ENCODE results near the gene RELA.

Gene RELA

DNA sequence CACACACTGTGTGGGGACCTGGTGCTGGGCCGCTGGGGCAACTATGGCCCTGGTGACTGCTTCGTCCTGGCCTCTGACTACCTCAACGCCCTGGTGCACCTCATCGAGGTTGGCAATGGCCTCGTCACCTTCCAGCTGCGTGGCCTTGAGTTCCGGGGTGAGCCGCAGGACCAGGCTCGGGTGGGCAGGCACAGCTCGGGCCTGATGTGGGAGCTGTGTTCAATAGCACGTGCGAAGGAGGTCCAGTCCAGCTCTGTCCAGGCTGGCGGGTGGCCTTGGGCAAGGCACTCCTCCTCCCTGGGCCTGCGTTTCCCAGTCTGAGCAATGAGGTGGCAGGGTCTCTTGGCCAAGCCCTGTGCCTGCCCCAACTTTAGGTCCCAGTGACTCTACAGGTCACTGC lies 33.1 kb downstream of the RELA start:
- DNase-seq = no peak

DNA sequence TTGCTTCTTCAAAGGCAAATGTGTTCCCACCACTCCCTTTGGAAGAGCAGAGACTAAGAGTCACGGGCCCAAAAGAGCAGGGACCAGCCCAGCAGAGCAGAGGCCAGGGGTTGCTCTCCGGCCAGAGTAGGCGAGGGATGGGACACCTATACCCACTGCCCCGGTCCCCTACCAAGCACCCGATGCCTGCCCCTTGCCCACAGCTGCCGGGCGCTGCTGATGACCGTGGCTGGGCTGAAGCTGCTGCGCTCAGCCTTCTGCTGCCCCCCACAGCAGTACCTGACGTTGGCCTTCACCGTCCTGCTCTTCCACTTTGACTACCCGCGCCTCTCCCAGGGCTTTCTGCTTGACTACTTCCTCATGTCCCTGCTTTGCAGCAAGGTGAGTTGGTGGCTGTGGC lies 35.5 kb downstream of the RELA start:
- DNase-seq = no peak

DNA sequence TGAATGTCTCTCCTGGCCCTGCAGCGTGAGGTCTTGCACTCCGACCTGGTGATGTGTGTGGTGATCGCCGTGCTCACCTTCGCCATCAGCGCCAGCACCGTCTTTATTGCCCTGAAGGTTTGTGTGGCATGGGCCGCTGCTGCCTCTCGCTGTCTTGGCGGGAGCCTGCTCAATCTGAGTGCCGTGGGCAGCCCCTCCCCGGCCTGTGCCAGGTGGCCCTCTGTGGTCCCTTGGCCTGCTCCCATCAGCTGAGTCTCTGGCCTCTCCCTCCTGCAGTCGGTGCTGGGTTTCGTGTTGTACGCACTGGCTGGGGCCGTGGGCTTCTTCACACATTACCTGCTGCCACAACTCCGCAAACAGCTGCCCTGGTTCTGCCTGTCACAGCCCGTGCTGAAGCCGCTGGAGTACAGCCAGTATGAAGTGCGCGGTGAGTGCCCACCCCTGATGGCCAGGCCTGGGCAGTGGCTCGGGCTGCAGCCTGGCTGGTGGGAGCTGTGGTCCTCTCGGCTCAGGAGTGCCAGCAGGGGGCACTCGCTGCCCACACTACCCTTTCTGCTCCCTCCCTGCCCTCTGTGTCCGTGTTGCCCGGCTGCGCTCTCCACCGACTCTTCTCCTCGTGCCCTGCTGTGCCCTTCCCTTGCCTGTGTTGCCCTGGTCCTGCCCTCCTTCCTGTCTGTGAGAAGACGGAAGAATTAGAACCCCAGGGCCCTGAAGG lies 36.9 kb downstream of the RELA start:
- peak; percentile 54 for DNase-seq

DNA sequence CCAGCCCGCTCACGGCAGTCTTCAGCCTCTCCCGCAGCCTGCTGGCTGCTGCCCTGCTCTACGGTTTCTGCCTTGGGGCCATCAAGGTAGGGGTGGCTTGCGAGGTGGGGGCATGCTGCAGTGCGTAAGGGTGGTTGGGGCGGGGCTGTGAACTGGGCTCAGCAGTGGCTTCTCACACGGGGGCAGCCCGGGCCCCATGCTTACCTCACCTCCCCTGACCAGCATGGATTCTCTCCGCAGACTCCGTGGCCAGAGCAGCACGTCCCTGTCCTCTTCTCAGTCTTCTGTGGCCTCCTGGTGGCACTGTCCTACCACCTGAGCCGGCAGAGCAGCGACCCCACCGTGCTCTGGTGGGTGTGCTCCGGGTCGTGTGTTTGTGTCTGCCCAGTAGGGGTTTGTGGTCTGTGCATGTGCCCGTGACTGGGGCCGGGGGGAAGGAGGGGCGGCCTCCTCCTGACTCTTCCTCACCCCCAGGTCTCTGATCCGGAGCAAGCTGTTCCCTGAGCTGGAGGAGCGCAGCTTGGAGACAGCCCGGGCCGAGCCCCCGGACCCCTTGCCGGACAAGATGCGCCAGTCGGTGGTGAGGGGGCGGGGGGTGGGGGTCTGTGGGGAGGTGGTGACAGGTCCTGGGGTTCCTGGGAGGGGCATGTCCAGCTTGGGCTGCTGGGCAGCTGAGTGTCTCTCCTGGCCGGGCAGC lies 37.6 kb downstream of the RELA start:
- no peak for DNase-seq

DNA sequence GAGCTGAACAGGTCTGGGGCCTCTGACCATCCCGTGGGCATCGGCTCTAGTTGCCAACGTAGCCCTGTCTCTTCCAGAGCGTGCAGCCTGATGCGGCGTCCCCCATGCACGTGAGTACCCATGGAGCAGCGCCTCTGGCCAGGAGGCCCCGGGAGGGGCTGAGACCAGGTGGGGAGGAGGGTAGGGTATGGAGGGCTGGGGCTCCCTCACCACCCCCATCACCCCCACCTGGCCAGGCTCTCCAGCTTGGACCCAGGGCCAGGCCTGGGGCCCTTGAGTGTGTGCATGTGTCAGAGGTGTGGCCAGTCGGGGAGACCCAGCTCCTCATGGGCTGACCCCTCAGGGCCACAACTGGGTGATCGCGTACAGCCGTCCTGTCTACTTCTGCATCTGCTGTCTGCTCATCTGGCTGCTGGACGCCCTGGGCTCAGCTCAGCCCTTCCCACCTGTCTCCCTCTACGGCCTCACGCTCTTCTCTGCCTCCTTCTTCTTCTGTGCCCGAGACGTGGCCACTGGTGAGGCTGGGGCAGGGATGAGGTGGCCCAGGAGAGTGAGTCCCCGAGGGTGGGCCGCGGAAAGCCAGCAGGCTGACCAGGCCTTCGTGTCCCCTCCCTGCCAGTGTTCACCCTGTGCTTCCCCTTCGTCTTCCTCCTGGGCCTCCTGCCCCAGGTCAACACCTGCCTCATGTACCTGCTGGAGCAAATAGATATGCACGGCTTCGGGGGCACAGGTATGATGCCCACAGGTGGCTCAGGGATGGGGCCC lies 38.7 kb downstream of the RELA start:
- no peak for DNase-seq

GRCh38 chr11:65623177-65623576 lies 39.5 kb downstream of the RELA start:
- DNase-seq = no peak

DNA sequence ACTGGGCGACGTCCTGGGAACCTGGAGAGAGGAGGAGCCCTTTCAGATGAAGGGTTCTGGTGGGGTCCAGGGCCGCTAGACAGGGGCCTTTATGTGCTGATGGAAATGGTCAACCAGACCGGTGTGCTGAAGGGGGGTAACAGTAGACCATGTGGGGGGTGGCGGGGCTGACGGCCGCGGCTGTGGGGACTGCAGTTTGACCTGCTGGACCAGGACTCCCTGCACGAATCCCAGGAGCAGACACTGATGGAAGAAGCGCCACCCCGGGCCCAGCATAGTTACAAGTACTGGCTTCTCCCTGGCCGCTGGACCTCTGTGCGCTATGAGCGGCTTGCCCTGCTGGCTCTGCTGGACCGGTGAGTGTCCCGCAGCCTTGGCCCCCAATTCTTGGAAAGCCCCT lies 40.7 kb downstream of the RELA start:
- no peak for DNase-seq

- DNase-seq = no peak
Observed at GRCh38 chr11:65621460-65621859, 41.3 kb downstream of the RELA start.

DNA sequence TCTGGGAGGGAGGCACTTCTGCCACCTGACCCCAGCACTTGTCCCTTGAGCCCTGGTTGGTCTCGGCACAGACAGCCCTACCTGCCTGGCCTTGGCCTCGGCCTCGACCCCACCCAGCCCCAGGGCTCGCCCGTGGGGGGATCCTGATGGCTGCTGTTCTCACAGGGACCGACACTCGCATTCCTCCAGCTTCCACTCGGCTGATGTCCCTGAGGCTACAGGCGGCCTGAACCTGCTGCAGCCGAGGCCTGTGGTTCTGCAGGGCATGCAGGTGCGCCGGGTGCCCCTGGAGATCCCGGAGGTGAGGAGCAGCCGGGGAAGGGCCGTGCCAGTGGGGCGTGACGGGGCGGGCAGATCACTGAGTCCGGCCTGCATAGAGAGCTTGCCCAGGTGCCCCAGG lies 42.0 kb downstream of the RELA start:
- no peak for DNase-seq

GRCh38 chr11:65619281-65619928 lies 43.3 kb downstream of the RELA start:
- DNase-seq = no peak

DNA sequence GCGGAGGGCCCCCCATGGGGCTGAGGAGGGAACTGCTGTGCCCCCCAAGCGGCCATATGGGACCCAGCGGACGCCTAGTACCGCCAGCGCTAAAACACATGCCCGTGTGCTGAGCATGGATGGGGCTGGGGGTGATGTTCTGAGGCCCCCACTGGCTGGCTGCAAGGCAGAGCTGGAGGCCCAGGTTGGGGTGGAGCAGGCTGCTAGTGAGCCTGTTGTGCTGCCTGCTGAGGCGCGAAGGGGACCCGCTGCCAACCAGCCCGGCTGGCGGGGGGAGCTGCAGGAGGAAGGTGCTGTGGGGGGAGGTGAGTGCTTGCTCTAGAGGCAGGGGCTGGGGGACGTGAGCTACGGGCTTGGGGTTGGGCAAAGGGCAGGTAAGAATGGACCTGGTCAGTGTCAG lies 44.0 kb downstream of the RELA start:
- no peak for DNase-seq

DNA sequence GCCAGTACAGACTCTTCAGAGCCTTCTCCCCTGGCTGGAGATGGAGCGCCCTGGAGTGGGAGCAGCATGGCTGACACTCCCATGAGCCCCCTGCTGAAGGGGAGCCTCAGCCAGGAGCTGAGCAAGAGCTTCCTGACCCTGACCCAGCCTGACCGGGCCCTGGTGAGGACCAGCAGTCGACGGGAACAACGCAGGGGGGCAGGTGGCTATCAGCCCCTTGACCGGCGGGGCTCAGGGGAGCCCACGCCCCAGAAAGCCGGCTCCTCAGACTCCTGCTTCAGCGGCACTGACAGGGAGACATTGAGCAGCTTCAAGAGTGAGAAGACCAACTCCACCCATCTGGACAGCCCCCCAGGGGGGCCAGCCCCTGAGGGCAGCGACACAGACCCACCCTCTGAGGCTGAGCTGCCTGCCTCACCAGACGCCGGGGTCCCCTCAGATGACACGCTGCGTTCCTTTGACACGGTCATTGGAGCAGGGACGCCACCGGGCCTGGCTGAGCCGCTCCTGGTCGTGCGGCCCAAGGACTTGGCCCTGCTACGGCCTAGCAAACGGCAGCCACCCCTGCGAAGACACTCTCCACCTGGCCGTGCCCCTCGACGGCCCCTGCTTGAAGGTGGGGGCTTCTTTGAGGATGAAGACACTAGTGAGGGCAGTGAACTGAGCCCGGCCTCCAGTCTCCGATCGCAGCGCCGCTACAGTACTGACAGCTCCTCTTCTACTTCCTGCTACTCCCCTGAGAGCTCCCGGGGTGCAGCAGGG lies 44.5 kb downstream of the RELA start:
- no peak for DNase-seq

- DNase-seq = no peak
Observed at GRCh38 chr11:65617136-65617850, 45.4 kb downstream of the RELA start.

GRCh38 chr11:65616575-65617001 lies 46.1 kb downstream of the RELA start:
- DNase-seq = no peak

DNA sequence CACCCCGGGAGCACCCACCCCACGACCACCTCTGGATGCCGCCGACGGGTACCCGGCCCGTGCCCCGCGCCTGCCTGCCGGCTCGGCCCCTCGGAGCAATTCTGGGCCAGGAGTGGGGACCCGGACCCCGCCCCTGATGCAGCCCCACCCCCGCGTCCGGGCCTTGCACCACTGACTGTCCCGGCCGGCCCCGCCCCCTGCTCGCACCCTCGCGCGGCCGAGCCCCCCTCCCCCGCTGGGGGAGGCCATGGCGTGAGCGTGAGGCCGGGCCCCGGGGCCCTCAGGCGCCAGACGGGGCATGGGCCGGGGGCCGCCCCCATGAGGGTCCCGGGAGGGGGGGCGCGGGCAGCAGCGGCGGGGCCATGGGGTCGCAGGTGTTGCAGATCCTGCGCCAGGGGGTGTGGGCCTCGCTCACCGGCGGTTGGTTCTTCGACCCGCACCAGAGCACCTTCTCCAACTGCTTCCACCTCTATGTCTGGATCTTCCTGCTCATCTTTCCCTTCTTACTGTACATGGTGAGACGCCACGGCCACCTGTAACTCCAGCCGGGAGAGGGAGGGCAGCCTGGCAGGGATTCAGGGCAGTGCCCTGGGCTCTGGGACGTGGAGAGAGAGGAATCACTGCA lies 46.7 kb downstream of the RELA start:
- no peak for DNase-seq

GRCh38 chr11:65615229-65615949 lies 47.3 kb downstream of the RELA start, which contains the start of gene PCNX3:
Gene PCNX3 (plus strand): TSS chr11:65615776. CDS start chr11:65616312, 536 bp downstream.
- DNase-seq = peak; percentile 100

- DNase-seq = no peak
Observed at GRCh38 chr11:65613091-65613928, 49.4 kb downstream of the RELA start.

- no peak for DNase-seq
Observed at GRCh38 chr11:65612691-65613090, 50.0 kb downstream of the RELA start.

GRCh38 chr11:65611758-65612603 lies 50.7 kb downstream of the RELA start:
- DNase-seq = no peak

Measured in activated gamma-delta T cell treated with Interleukin-2 at 50 U/mL for 16 hours (primary cell).